TTC549 (cell line): ENCODE results near the gene ZNF429.
"Not testable (repeated sequence)": the region's sequence is repeated elsewhere in the genome, so short reads cannot be mapped to it uniquely, and the experiment has no call there.

ENCODE experiments used
- FAIRE-seq: peaks from 2 replicates; lab custom pipeline; 2012; peaks lifted over from hg19 to GRCh38; lab: Jason Lieb, UNC

The ZNF429 gene

GRCh38 chr19:21513651-21514050 is 8.2 kb downstream of the ZNF429 start:
- FAIRE-seq = no peak

- no peak for FAIRE-seq
Measured at GRCh38 chr19:21519488-21519887, 14.1 kb downstream of the ZNF429 start.

- no peak for FAIRE-seq
Measured at GRCh38 chr19:21532904-21533303, 27.5 kb downstream of the ZNF429 start.

- not testable (repeated sequence) for FAIRE-seq
Measured at GRCh38 chr19:21536741-21537290, 31.4 kb downstream of the ZNF429 start.

GRCh38 chr19:21559444-21559843 is 54.0 kb downstream of the ZNF429 start:
- no peak for FAIRE-seq

GRCh38 chr19:21564406-21564805 is 59.0 kb downstream of the ZNF429 start:
- FAIRE-seq = no peak

- FAIRE-seq = no peak
Measured at GRCh38 chr19:21566073-21566472, 60.7 kb downstream of the ZNF429 start.

- FAIRE-seq = not testable (repeated sequence)
Measured at GRCh38 chr19:21567806-21568205, 62.4 kb downstream of the ZNF429 start.

- FAIRE-seq = no peak
Measured at GRCh38 chr19:21568816-21569493, 63.6 kb downstream of the ZNF429 start.

GRCh38 chr19:21569494-21569865 is 64.1 kb downstream of the ZNF429 start:
- no peak for FAIRE-seq

GRCh38 chr19:21571316-21571715 is 65.9 kb downstream of the ZNF429 start:
- no peak for FAIRE-seq

GRCh38 chr19:21574607-21575006 is 69.2 kb downstream of the ZNF429 start:
- FAIRE-seq = no peak

GRCh38 chr19:21576481-21576880 is 71.1 kb downstream of the ZNF429 start:
- no peak for FAIRE-seq

- FAIRE-seq = no peak
Measured at GRCh38 chr19:21580101-21580500, 74.7 kb downstream of the ZNF429 start.

GRCh38 chr19:21580818-21581217 is 75.4 kb downstream of the ZNF429 start:
- no peak for FAIRE-seq

GRCh38 chr19:21581646-21582240 is 76.3 kb downstream of the ZNF429 start:
- no peak for FAIRE-seq

- FAIRE-seq = no peak
Measured at GRCh38 chr19:21584537-21584936, 79.1 kb downstream of the ZNF429 start.

GRCh38 chr19:21585281-21585890 is 80.0 kb downstream of the ZNF429 start:
- FAIRE-seq = no peak

GRCh38 chr19:21586311-21587116 is 81.1 kb downstream of the ZNF429 start:
- FAIRE-seq = no peak

- FAIRE-seq = no peak
Measured at GRCh38 chr19:21587117-21587461, 81.7 kb downstream of the ZNF429 start.

- no peak for FAIRE-seq
Measured at GRCh38 chr19:21587549-21587948, 82.1 kb downstream of the ZNF429 start.

- no peak for FAIRE-seq
Measured at GRCh38 chr19:21588065-21588601, 82.7 kb downstream of the ZNF429 start.
